ENCODE results near the gene CMC2. TPM values are rescaled to one million over a fixed set of nuclear protein-coding genes. Genes with fewer than 3 reads are reported as not detected.
A peak's percentile ranks its signal among the peaks of the same experiment; 100 is the strongest.

The CMC2 gene
- 10 to 100 TPM; 62.2 to 80.1 (median 68.5) TPM for polyA plus RNA-seq (ENCODE audit: insufficient read length in 4 of 4)

DNA sequence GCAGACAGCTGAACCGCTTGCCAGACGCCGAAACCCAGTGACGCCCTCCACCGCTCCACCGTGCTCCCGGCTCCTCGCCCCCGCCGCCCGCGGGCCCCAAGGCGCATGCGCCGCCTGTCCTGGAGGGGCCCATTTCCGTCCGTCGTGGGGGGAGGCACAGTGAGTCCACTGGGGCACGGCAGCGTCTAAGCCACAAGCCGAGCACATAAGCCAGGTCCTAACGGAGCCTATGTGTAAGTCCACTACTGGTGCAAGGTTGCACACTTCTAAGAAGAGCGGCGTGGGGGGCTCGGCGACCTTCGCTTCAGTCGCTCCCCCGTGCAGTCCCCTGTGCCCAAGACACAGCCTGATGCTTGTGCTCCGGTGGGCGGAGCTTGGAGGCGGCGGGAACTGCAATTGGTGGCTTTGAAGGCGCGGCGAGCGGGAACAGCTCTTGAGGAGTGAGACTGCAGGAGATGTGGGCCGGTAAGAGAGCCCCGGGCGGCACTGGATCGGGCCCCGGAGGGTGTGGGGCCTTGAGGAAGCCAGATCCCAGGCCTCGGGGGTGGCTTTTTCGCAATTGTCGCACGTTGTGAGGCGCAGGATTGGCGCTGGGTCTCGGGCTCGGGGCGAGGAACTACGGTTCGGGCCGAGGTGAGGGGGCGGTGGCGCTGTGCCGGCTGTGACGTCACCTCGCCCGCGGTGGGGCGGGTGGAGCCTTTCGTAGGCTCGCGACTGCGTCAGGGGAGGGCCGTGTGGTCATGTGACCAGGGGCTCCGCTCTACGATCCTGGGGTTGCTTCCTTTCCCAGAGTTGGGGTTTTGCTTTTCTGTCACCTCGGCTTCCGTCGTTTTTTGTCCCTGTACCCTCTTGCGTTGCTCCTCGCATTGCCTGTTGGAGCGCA, at the start of gene CMC2, which contains the start of gene CENPN:
Gene CMC2, minus strand, starts transcription at position 73 of the 883 bp plus-strand sequence. CDS start 9,491 bp downstream, outside the sequence.
Gene CENPN, plus strand, starts transcription at position 402 of the 883 bp plus-strand sequence. CDS start 4,726 bp downstream, outside the sequence.
- DNase-seq (ENCODE audit: low read depth in 4 of 4, low spot score in 3 of 4) = peak; percentile 97 to 99 (median 97)

- DNase-seq (ENCODE audit: low read depth in 4 of 4, low spot score in 3 of 4) = no peak
Measured at GRCh38 chr16:81053761-81054160, 47.1 kb upstream of the CMC2 start.

DNA sequence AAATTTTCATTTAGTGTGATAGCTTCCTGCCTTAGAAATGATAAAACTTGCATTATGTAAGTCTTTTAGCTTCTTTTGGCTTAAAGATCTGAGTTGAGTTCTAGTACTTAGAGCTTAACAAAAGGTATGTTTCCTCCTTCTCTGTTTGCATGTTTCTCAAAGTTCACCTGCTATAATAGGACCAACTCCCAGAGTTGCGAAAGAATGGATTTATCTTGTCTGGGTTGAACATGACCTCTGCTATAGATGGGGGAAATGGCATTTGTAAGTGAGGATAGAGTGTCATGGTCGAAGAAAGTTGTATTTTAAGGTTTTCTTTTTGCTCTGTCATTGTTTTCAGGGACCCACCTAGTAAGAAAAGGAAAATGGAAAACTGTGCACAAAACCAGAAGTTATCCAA, 36.1 kb upstream of the CMC2 start:
- no peak for DNase-seq (ENCODE audit: low read depth in 4 of 4, low spot score in 3 of 4)

GRCh38 chr16:81041696-81042095, 35.0 kb upstream of the CMC2 start:
- no peak for DNase-seq (ENCODE audit: low read depth in 4 of 4, low spot score in 3 of 4)

GRCh38 chr16:81040842-81041241, 34.2 kb upstream of the CMC2 start:
- no peak for DNase-seq (ENCODE audit: low read depth in 4 of 4, low spot score in 3 of 4)

- no peak for DNase-seq (ENCODE audit: low read depth in 4 of 4, low spot score in 3 of 4)
Measured at GRCh38 chr16:81040131-81040530, 33.4 kb upstream of the CMC2 start.

GRCh38 chr16:81036751-81037350, 30.2 kb upstream of the CMC2 start:
- DNase-seq (ENCODE audit: low read depth in 4 of 4, low spot score in 3 of 4) = no peak

GRCh38 chr16:81035975-81036750, 29.5 kb upstream of the CMC2 start:
- peak in 3 of 4 donors; percentile 6 to 29 (median 11) for DNase-seq (ENCODE audit: low read depth in 4 of 4, low spot score in 3 of 4)

DNA sequence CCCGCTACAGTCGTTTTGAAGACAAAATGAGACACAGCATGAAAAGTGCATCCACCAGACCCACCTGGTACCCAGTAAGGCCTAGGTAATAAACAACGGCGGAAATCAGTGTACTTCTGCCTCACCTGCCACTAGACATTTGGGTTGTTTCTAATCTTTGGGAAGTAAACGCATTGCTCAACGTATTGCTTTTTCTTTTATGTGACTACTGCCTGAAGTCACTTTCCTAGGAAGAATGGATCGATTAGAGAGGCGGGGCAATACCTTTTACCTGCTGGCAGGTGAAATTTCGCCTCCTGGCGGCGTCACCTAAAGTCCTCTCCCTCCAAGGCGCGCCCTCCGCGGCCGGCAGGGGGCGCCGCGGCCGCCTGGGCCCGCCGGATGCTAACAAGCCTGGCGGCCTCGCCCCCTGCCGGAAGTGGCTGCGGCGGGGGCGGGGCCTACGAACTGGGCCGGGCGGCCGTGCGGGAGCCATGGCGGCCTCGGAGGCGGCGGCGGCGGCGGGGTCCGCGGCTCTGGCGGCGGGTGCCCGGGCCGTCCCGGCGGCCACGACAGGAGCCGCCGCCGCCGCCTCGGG, 28.8 kb upstream of the CMC2 start, which contains the start of gene ATMIN:
Gene ATMIN, plus strand, starts transcription at position 445 of the 577 bp plus-strand sequence. Its CDS starts 29 bp downstream, at position 474.
- peak; percentile 74 to 87 (median 84) for DNase-seq (ENCODE audit: low read depth in 4 of 4, low spot score in 3 of 4)

DNA sequence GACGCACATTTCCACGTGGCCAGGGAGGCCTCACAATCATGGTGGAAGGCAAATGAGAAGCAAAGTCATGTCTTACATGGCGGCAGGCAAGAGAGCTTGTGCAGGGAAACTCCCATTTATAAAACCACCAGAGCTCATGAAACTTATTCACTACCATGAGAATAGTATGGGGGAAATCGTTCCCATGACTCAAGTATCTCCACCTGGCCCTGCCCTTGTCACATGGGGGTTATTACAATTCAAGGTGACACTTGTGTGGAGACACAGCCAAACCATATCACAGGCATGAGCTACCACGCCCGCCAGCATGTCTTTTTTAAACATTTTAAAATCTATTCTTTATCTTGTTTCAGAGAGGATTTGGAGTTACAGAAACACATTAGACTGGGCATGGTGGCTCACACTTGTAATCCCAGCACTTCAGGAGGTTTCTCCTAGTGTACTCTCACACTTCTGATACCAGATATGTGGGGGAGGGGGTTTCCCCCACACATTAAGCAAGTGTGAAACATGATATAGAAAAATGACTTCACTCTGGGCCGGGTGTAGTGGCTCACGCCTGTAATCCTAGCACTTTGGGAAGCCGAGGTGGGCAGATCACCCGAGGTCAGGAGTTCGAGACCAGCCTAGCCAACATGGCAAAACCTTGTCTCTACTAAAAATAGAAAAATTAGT, 23.4 kb upstream of the CMC2 start:
- no peak for DNase-seq (ENCODE audit: low read depth in 4 of 4, low spot score in 3 of 4)

- DNase-seq (ENCODE audit: low read depth in 4 of 4, low spot score in 3 of 4) = no peak
Measured at GRCh38 chr16:81026429-81026828, 19.7 kb upstream of the CMC2 start.

DNA sequence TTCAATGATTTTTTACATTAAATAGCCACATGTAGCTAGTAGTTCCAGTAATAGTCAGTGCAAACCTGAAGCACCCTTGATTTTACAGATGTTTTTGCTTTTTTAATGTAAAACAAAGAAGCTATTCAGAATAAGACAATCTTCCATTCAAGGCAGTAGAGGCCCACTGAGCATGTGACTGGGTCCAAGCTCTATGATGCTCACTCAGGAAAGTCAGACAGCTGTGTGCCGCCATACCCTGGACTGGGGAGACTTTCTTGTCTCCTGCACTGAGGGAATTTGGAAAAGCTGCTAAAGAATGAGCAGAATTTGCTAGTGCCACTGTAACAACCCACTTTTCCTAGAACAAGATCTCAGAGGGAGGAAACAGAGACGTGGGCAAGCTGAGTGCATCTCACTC, 11.8 kb upstream of the CMC2 start:
- DNase-seq (ENCODE audit: low read depth in 4 of 4, low spot score in 3 of 4) = no peak

- DNase-seq (ENCODE audit: low read depth in 4 of 4, low spot score in 3 of 4) = no peak
Measured at GRCh38 chr16:81014672-81015071, 8.0 kb upstream of the CMC2 start.

- no peak for DNase-seq (ENCODE audit: low read depth in 4 of 4, low spot score in 3 of 4)
Measured at GRCh38 chr16:81012974-81013373, 6.3 kb upstream of the CMC2 start.

- no peak for DNase-seq (ENCODE audit: low read depth in 4 of 4, low spot score in 3 of 4)
Measured at GRCh38 chr16:81008505-81008789, 1.8 kb upstream of the CMC2 start.

DNA sequence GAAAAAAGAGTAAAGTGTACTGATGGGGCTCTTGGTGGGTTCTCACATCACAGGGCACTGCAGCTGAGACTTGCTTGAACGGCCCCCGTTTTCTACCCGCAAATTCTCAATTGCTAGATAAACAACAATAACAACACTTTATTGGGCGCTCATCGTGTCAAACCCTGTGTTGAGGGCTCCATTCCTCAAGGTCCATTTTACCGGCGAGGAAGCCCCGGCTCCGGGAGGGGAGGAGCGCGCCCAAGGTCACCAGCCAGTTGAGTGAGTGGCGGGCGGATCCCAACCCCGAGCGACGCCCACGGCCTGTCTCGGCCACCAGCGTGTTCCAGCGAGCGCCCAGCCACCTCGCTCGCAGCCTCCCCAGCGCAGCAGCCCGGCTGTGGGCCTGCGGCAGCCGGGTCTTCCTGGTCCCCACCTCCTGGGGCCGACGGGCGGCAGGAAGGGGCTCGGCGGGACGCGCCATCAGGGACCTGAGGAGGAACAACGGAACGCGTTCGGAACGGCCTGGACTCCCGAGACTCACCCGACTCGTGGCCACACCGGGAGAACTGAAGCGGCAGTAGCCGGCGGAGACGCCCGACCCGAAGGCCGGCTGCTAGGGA, 373 bp downstream of the CMC2 start:
- DNase-seq (ENCODE audit: low read depth in 4 of 4, low spot score in 3 of 4) = no peak

DNA sequence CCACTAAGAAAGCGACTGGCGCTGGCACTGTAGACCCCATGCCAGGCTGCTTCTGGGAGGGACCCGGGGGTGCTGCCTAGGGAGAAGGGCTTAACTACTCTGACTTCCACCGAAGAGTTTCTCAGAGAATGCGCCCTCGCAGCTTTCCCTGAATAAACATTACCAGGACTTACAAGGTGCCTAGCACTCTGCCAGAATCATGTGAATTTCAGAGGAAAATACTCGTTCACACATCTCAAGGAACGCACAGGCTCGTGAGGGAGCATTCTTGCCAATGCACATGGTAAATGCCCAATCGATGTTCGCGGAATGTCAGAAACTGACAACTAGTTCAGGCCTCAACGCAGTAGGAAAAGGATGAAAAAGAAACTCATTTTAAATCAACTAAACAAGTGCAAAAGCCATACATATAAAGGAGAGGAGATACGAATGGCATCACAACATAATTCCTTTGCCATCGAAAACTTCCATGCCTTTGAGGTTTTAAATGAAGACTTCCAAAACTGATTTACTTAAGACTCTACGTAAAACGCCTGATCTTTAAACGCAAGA, 999 bp downstream of the CMC2 start:
- no peak for DNase-seq (ENCODE audit: low read depth in 4 of 4, low spot score in 3 of 4)

- DNase-seq (ENCODE audit: low read depth in 4 of 4, low spot score in 3 of 4) = peak in 1 of 4 donors; percentile 61
Measured at GRCh38 chr16:81004646-81005353, 1.9 kb downstream of the CMC2 start.

Measured in right renal pelvis (tissue), 4 donors.